Activated CD8-positive, alpha-beta memory T cell treated with anti-CD3 and anti-CD28 coated beads, Interleukin-2, amount 50 U/mL, for 4 hours (primary cell): ENCODE measurements around the gene SRPK1.

Experiments used
- DNase-seq: peaks from one replicate; pipeline ENCODE4 v3.0.0-alpha.2; 2020

Gene SRPK1

GRCh38 chr6:35810971-35811698 is 109.8 kb downstream of the SRPK1 start:
- no peak for DNase-seq

GRCh38 chr6:35809809-35810208 is 111.1 kb downstream of the SRPK1 start:
- no peak for DNase-seq

- DNase-seq: no peak
Observed at GRCh38 chr6:35808688-35809087, 112.2 kb downstream of the SRPK1 start.

GRCh38 chr6:35804996-35805736 is 115.7 kb downstream of the SRPK1 start, which contains the start of gene LHFPL5:
Gene LHFPL5 (plus strand): TSS chr6:35805352. CDS start chr6:35805671, 319 bp downstream.
- DNase-seq: peak; percentile 35

GRCh38 chr6:35801148-35801547 is 119.8 kb downstream of the SRPK1 start:
- DNase-seq: no peak

- DNase-seq: no peak
Observed at GRCh38 chr6:35798706-35799105, 122.2 kb downstream of the SRPK1 start.

- no peak for DNase-seq
Observed at GRCh38 chr6:35797837-35798526, 122.9 kb downstream of the SRPK1 start.

GRCh38 chr6:35796236-35796635 is 124.7 kb downstream of the SRPK1 start:
- DNase-seq: no peak

GRCh38 chr6:35795453-35796071 is 125.3 kb downstream of the SRPK1 start:
- no peak for DNase-seq

GRCh38 chr6:35794536-35795452 is 126.1 kb downstream of the SRPK1 start:
- DNase-seq: no peak

- DNase-seq: no peak
Observed at GRCh38 chr6:35790683-35791082, 130.2 kb downstream of the SRPK1 start.

GRCh38 chr6:35788423-35788982 is 132.4 kb downstream of the SRPK1 start:
- no peak for DNase-seq

- no peak for DNase-seq
Observed at GRCh38 chr6:35787266-35788218, 133.4 kb downstream of the SRPK1 start.

- DNase-seq: no peak
Observed at GRCh38 chr6:35786810-35787209, 134.1 kb downstream of the SRPK1 start.

- DNase-seq: no peak
Observed at GRCh38 chr6:35786272-35786671, 134.6 kb downstream of the SRPK1 start.

- no peak for DNase-seq
Observed at GRCh38 chr6:35784200-35784599, 136.7 kb downstream of the SRPK1 start.
